K562 (cell line): Measurements from ENCODE around the gene ELF1. TPM values are rescaled to one million over a fixed set of nuclear protein-coding genes. Genes with fewer than 3 reads are reported as not detected.

Experiments used
- ATAC-seq: fragments of 200-7000 bp; cut with Tn5 transposase; 3 replicates; pipeline ENCODE4 v1.9.1; 2020; ENCODE audit warnings: moderate library complexity
- BruUV-seq: library from RNA; stranded (reverse); fragments of 400-500 nt; replicated peaks from 2 replicates; lab custom pipeline; 2021; lab: Mats Ljungman, UMichigan
- CTCF ChIA-PET: fragments of 300-600 bp; formaldehyde crosslinking; extraction: SDS; loops from one replicate; lab custom pipeline; 2021; ENCODE audit warnings: low intra/inter-chr PET ratio; lab: Yijun Ruan, JAX
- POLR2A ChIA-PET: fragments of 300-600, 350-650 bp; sonication (Branson Sonifier 250); formaldehyde crosslinking; extraction: SDS; loops from one replicate; lab custom pipeline; 2021; ENCODE audit warnings: antibody characterized with exemption, inconsistent platforms; lab: Yijun Ruan, JAX
- DNase-seq, 4 experiments: peaks; one replicate each; pipeline versions ENCODE4 v3.0.0 to v3.0.0-alpha.2; 2011 to 2018; ENCODE audit warnings: low spot score in 3 of 4, mixed read lengths in 3 of 4; ENCODE audit errors: extremely low read depth in 1 of 4
- FAIRE-seq: peaks from 2 replicates; lab custom pipeline; 2011; peaks lifted over from hg19 to GRCh38; lab: Jason Lieb, UNC
- H2AFZ ChIP-seq: 2 replicates; pipeline ENCODE4 v1.6.0; 2011; ENCODE audit warnings: low read depth, low read length, control low read depth, inconsistent platforms
- H3K27ac ChIP-seq: fragments of 200-600 bp; 3 replicates; pipeline ENCODE4 v1.8.0; 2011; ENCODE audit warnings: low read depth, mild to moderate bottlenecking, control low read depth, inconsistent platforms, low read length, moderate library complexity, mixed read lengths; ENCODE audit errors: extremely low read depth
- H3K27me3 ChIP-seq, 2 experiments: fragments of 300-600 bp in 1 of 2; 2 replicates in 1 of 2; 3 replicates in 1 of 2; pipeline versions ENCODE4 v1.6.0 to v1.8.0; 2011; ENCODE audit warnings: inconsistent platforms in 2 of 2, low read length in 2 of 2, mild to moderate bottlenecking in 1 of 2, mixed read lengths in 1 of 2, moderate library complexity in 1 of 2; ENCODE audit not compliant: control insufficient read depth in 2 of 2, insufficient read depth in 2 of 2
- H3K36me3 ChIP-seq: fragments of 300-600 bp; 3 replicates; pipeline ENCODE4 v1.8.0; 2011; ENCODE audit warnings: mild to moderate bottlenecking, low read length, inconsistent platforms; ENCODE audit not compliant: control insufficient read depth, insufficient read depth
- H3K4me1 ChIP-seq, 2 experiments: fragments of 200-600 bp in 1 of 2; replicated peaks in 1 of 2; 2 replicates in 1 of 2; 3 replicates in 1 of 2; pipeline versions ENCODE4 v1.5.1 to v1.8.0; 2011; ENCODE audit warnings: inconsistent platforms in 2 of 2, low read length in 2 of 2, mild to moderate bottlenecking in 1 of 2, mixed read lengths in 1 of 2, moderate library complexity in 1 of 2; ENCODE audit not compliant: control insufficient read depth in 2 of 2, insufficient read depth in 2 of 2
- H3K4me2 ChIP-seq: 2 replicates; pipeline ENCODE4 v1.6.1; 2011; ENCODE audit warnings: low read length, control low read depth, inconsistent platforms, mixed read lengths; ENCODE audit not compliant: insufficient read depth
- H3K4me3 ChIP-seq: fragments of 200-600 bp; sonication (generic), shearing (Covaris generic); 2 replicates; pipeline ENCODE4 v1.5.1; 2016; ENCODE audit warnings: control low read depth, inconsistent platforms
- H3K79me2 ChIP-seq: fragments of 200-600 bp; 3 replicates; pipeline ENCODE4 v1.8.0; 2011; ENCODE audit warnings: low read length, inconsistent platforms; ENCODE audit not compliant: control insufficient read depth, insufficient read depth
- H3K9ac ChIP-seq, 2 experiments: 2 replicates each; pipeline versions ENCODE4 v1.6.0 to v1.6.1; 2011; ENCODE audit warnings: low read depth in 2 of 2, low read length in 2 of 2, control low read depth in 1 of 2, inconsistent platforms in 1 of 2, mild to moderate bottlenecking in 1 of 2, mixed read lengths in 1 of 2; ENCODE audit not compliant: insufficient read depth in 1 of 2
- H3K9me1 ChIP-seq: one replicate; pipeline ENCODE4 v1.6.0; 2011; ENCODE audit warnings: inconsistent platforms, mild to moderate bottlenecking, low read length, moderate library complexity; ENCODE audit not compliant: control insufficient read depth, insufficient read depth
- H3K9me3 ChIP-seq: replicated peaks from 2 replicates; pipeline ENCODE4 v1.5.1; 2011; ENCODE audit warnings: low read depth, low read length, inconsistent platforms; ENCODE audit not compliant: control insufficient read depth, insufficient read depth
- H4K20me1 ChIP-seq: replicated peaks from 2 replicates; pipeline ENCODE4 v1.6.1; 2011; ENCODE audit warnings: low read length, inconsistent platforms, mixed read lengths; ENCODE audit not compliant: control insufficient read depth, insufficient read depth
- BDP1 ChIP-seq: IDR thresholded peaks from 3 replicates; pipeline ENCODE4 v1.6.1; 2011; ENCODE audit not compliant: insufficient read length, insufficient read depth
- CHD1 ChIP-seq: fragments of 200-600 bp; sonication (generic); IDR thresholded peaks from one replicate; pipeline ENCODE4 v1.6.1; 2012; ENCODE audit warnings: mild to moderate bottlenecking, moderate library complexity, low read length, inconsistent platforms
- CREB1 ChIP-seq, 2 experiments: sonication (generic) in 1 of 2; formaldehyde crosslinking in 1 of 2; IDR thresholded peaks; 2 replicates each; pipeline versions ENCODE4 v1.6.1 to v1.8.0; 2012 to 2022; ENCODE audit warnings: inconsistent platforms in 1 of 2, mild to moderate bottlenecking in 1 of 2, missing genetic modification reagents in 1 of 2, moderate library complexity in 1 of 2
- L3MBTL2 ChIP-seq: fragments of 450-650 bp; IDR thresholded peaks from 2 replicates; pipeline ENCODE4 v1.6.1; 2016; ENCODE audit warnings: mild to moderate bottlenecking, moderate library complexity
- LARP7 ChIP-seq: fragments of 450-650 bp; IDR thresholded peaks from 2 replicates; pipeline ENCODE4 v1.6.1; 2016
- MYNN ChIP-seq, 2 experiments: sonication (generic); formaldehyde crosslinking in 1 of 2; IDR thresholded peaks; 2 replicates each; pipeline versions ENCODE4 v1.5.0 to v1.6.1; 2016 to 2020; ENCODE audit warnings: antibody characterized with exemption in 1 of 2, missing genetic modification reagents in 1 of 2
- PURB ChIP-seq: sonication (generic); formaldehyde crosslinking; IDR thresholded peaks from 2 replicates; pipeline ENCODE4 v1.9.0; 2021; ENCODE audit warnings: low read depth, mild to moderate bottlenecking, missing genetic modification reagents
- RBFOX2 ChIP-seq: fragments of 200-400 bp; formaldehyde crosslinking; IDR thresholded peaks from 2 replicates; pipeline ENCODE4 v1.6.1; 2017; ENCODE audit warnings: low read depth, mild to moderate bottlenecking, low read length, moderate library complexity
- RBM17 ChIP-seq: fragments of 200-400 bp; formaldehyde crosslinking; IDR thresholded peaks from 2 replicates; pipeline ENCODE4 v1.6.1; 2017; ENCODE audit warnings: low read depth, mild to moderate bottlenecking, low read length, borderline replicate concordance
- RBM39 ChIP-seq: fragments of 200-400 bp; formaldehyde crosslinking; optimal IDR thresholded peaks from 2 replicates; pipeline ENCODE3; 2018; ENCODE audit warnings: low read depth, low read length
- SMARCC2 ChIP-seq: fragments of 450-650 bp; IDR thresholded peaks from 2 replicates; pipeline ENCODE4 v1.6.1; 2017; ENCODE audit warnings: antibody characterized with exemption, moderate library complexity, mild to moderate bottlenecking, low read depth
- SOX6 ChIP-seq: fragments of 450-650 bp; IDR thresholded peaks from 2 replicates; pipeline ENCODE4 v1.6.1; 2014; ENCODE audit warnings: mild to moderate bottlenecking
- STAG1 ChIP-seq: sonication (generic); formaldehyde crosslinking; IDR thresholded peaks from 2 replicates; pipeline ENCODE4 v1.5.0; 2020; ENCODE audit warnings: missing genetic modification reagents, borderline replicate concordance
- TCF3 ChIP-seq: sonication (generic); formaldehyde crosslinking; IDR thresholded peaks from 2 replicates; pipeline ENCODE4 v1.4.0; 2020; ENCODE audit warnings: mild to moderate bottlenecking, missing genetic modification reagents
- ZKSCAN1 ChIP-seq: fragments of 150-350 bp; IDR thresholded peaks from 2 replicates; pipeline ENCODE4 v1.6.1; 2016; ENCODE audit warnings: low read depth, low read length
- ZNF165 ChIP-seq: fragments of 250-450 bp; sonication (Bioruptor Pico); IDR thresholded peaks from 2 replicates; pipeline ENCODE4 v1.4.0; 2020; ENCODE audit warnings: borderline replicate concordance
- ZNF274 ChIP-seq: IDR thresholded peaks from 2 replicates; pipeline ENCODE4 v1.6.1; 2011; ENCODE audit warnings: low read depth, mild to moderate bottlenecking, low read length, moderate library complexity, borderline replicate concordance
- ZNF764 ChIP-seq: fragments of 250-450 bp; sonication (Bioruptor Pico); IDR thresholded peaks from 2 replicates; pipeline ENCODE4 v1.4.0; 2020; ENCODE audit warnings: low read depth, mild to moderate bottlenecking, moderate library complexity
- ZSCAN32 ChIP-seq: fragments of 450-650 bp; formaldehyde crosslinking; IDR thresholded peaks from 2 replicates; pipeline ENCODE4 v1.4.0; 2020; ENCODE audit warnings: mild to moderate bottlenecking, moderate library complexity
- WGBS: fragments of 100-300 bp; shearing (Covaris generic); methylation state at CpG from one replicate; pipeline ENCODE4 v1.1.6; 2016; ENCODE audit warnings: low coverage, mixed read lengths; ENCODE audit not compliant: insufficient coverage; ENCODE audit errors: missing lambda C conversion rate; 5-methylcytosine and 5-hydroxymethylcytosine counted together
- in situ Hi-C: fragments of 300-500 bp; cut with MboI; formaldehyde crosslinking; loops from 4 replicates; pipeline ENCODE4 v1.15.0; 2018; ENCODE audit warnings: inconsistent platforms, mixed read lengths
- intact Hi-C: fragments of 100-400 bp; cut with micrococcal nuclease; formaldehyde crosslinking; loops from 2 replicates; pipeline ENCODE4 v1.14.2; 2022
- polyA plus RNA-seq, 8 experiments: library from polyadenylated mRNA; depleted of rRNA in 4 of 8; stranded (reverse) in 5 of 8; unstranded in 3 of 8; fragments of >200 nt; fragmentation: Nextera tagmentation in 2 of 8; fragmentation: Illumina TruSeq in 1 of 8; extraction: Ambion mirVana in 2 of 8; extraction: Trizol in 1 of 8; gene quantifications; 2 replicates each; pipeline versions ENCODE4 v1.2.1 to v1.2.3, GENCODE V29; 2011 to 2014; ENCODE audit warnings: inconsistent platforms in 1 of 8, missing spikeins in 1 of 8
- total RNA-seq, 7 experiments: library from RNA; depleted of rRNA in 6 of 7; stranded (reverse); fragments of >200 nt in 6 of 7; fragmentation: Illumina TruSeq in 2 of 7; extraction: Trizol in 2 of 7; gene quantifications; 2 replicates each; pipeline versions ENCODE4 v1.2.1 to v1.2.3, GENCODE V29; 2011 to 2021; ENCODE audit warnings: low replicate concordance in 1 of 7

Gene ELF1
- total and polyA plus RNA-seq, 9 of the 15 experiments (the other 6 are each of a cell fraction or from before 2014, with no cell fraction given) = 24.7 to 54.4 (median 33.4) TPM

GRCh38 chr13:40969169-40969901 lies 49.8 kb downstream of the ELF1 start:
- Histone ChIP-seq H3K36me3 (peaks cover 12% of the 10 kb centered on the region; the same call in 2 of the 3 replicates), H4K20me1 (peaks cover 13% of the 10 kb centered on the region; the same call in 1 of the 2 replicates), H3K27ac (no peak overlapping the region), H3K4me2 (no peak overlapping the region), H3K9me1 (no peaks in the 10 kb centered on the region), H3K4me1 (peaks cover 0 to 9% of the 10 kb centered on the region in 2 experiments; a peak in 4 of 5 replicates), H2AFZ (no peak overlapping the region), H3K4me3 (no peak overlapping the region), H3K9ac (no peak overlapping the region), H3K27me3 (no peaks in the 10 kb centered on the region), H3K79me2 (peaks cover 100% of the 10 kb centered on the region), H3K9me3 (no peaks in the 10 kb centered on the region)
- 73% methylated on average over 4 of the region's 4 CpGs for WGBS
- FAIRE-seq (no peak), DNase-seq (no peak), ATAC-seq (no peak)
- BruUV-seq = no TSS peak
- CTCF ChIA-PET = no interaction called here
- POLR2A ChIA-PET = no interaction called here
- TF ChIP-seq PURB (CRISPR knock-in tag) (no peak), RBM39 (no peak), LARP7 (no peak), ZNF165 (CRISPR knock-in tag) (no peak), SOX6 (no peak), TCF3 (CRISPR knock-in tag) (no peak), ZSCAN32 (CRISPR knock-in tag) (no peak), ZKSCAN1 (no peak), RBFOX2 (no peak), RBM17 (no peak), MYNN (IDR thresholded peaks at IDR 0.05) (no peak), MYNN (CRISPR knock-in tag; IDR thresholded peaks at IDR 0.05) (no peak), ZNF764 (CRISPR knock-in tag) (no peak), STAG1 (CRISPR knock-in tag) (no peak), CHD1 (no peak), ZNF274 (no peak), L3MBTL2 (no peak), CREB1 (IDR thresholded peaks at IDR 0.05) (no peak), CREB1 (CRISPR knock-in tag; IDR thresholded peaks at IDR 0.05) (no peak), BDP1 (no peak), SMARCC2 (no peak)
- intact Hi-C loops = no loop called here
- in situ Hi-C loops = no loop called here
